GM21825 (cell line): ENCODE results near the gene C17orf113.

Experiments used
- ATAC-seq: cut with Tn5 transposase; IDR thresholded peaks from one replicate; pipeline ENCODE4 v1.9.1; 2021; ENCODE audit warnings: mild to moderate bottlenecking, moderate library complexity; ENCODE audit not compliant: unreplicated experiment

C17orf113 gene

GRCh38 chr17:42050393-42051012 lies at the start of gene C17orf113:
Gene C17orf113 (minus strand): TSS chr17:42050601. CDS start chr17:42043376, 7,225 bp downstream.
- ATAC-seq: no peak

GRCh38 chr17:42098730-42099399 lies 48.5 kb upstream of the C17orf113 start:
- ATAC-seq: no peak

- no peak for ATAC-seq
Measured at GRCh38 chr17:42097691-42098631, 47.6 kb upstream of the C17orf113 start, which contains the start of gene ZNF385C. Gene ZNF385C (minus strand): TSS chr17:42098473. CDS start chr17:42063056, 35,417 bp downstream.

- ATAC-seq: no peak
Measured at GRCh38 chr17:42096360-42097111, 46.1 kb upstream of the C17orf113 start.

GRCh38 chr17:42094375-42095069 lies 44.1 kb upstream of the C17orf113 start:
- no peak for ATAC-seq

GRCh38 chr17:42092939-42093338 lies 42.5 kb upstream of the C17orf113 start:
- ATAC-seq: no peak

GRCh38 chr17:42090964-42091790 lies 40.8 kb upstream of the C17orf113 start:
- no peak for ATAC-seq

GRCh38 chr17:42088736-42089135 lies 38.3 kb upstream of the C17orf113 start:
- no peak for ATAC-seq

GRCh38 chr17:42087736-42088705 lies 37.6 kb upstream of the C17orf113 start:
- ATAC-seq: no peak

- no peak for ATAC-seq
Measured at GRCh38 chr17:42087042-42087701, 36.8 kb upstream of the C17orf113 start.

- no peak for ATAC-seq
Measured at GRCh38 chr17:42081516-42082129, 31.2 kb upstream of the C17orf113 start.

GRCh38 chr17:42079541-42079940 lies 29.1 kb upstream of the C17orf113 start:
- ATAC-seq: no peak

GRCh38 chr17:42078396-42079043 lies 28.1 kb upstream of the C17orf113 start:
- no peak for ATAC-seq

GRCh38 chr17:42077755-42078154 lies 27.4 kb upstream of the C17orf113 start:
- no peak for ATAC-seq

- no peak for ATAC-seq
Measured at GRCh38 chr17:42076797-42077559, 26.6 kb upstream of the C17orf113 start.

GRCh38 chr17:42075789-42076188 lies 25.4 kb upstream of the C17orf113 start:
- ATAC-seq: no peak
